Choroid plexus epithelial cell (primary cell): ENCODE data around the gene CREB3L2.
"Not testable (repeated sequence)": the region's sequence is repeated elsewhere in the genome, so short reads cannot be mapped to it uniquely, and the experiment has no call there.

Source experiments
- DNase-seq: peaks from one replicate; pipeline ENCODE4 v3.0.0-alpha.2; 2010; ENCODE audit warnings: low read depth
- H3K4me3 ChIP-seq: 2 replicates; pipeline ENCODE4 v1.5.1; 2011; ENCODE audit warnings: low read depth, mild to moderate bottlenecking, control low read depth, low read length, moderate library complexity
- CTCF ChIP-seq: conservative IDR thresholded peaks from 2 replicates; pipeline ENCODE4 v1.5.1; 2011; ENCODE audit warnings: low read depth, mild to moderate bottlenecking, control low read depth, inconsistent platforms, low read length, moderate library complexity

Gene CREB3L2

GRCh38 chr7:137909042-137909441 lies 92.8 kb downstream of the CREB3L2 start:
- no peak overlapping the region for H3K4me3 ChIP-seq
- TF ChIP-seq CTCF = no peak
- DNase-seq = peak; percentile 10

- DNase-seq = no peak
These were observed 93.8 kb downstream of the CREB3L2 start for GRCh38 chr7:137908106-137908505.

GRCh38 chr7:137906636-137907035 lies 95.2 kb downstream of the CREB3L2 start:
- not testable (repeated sequence) for H3K4me3 ChIP-seq, DNase-seq

More at GRCh38 chr7:137908106-137908505, 93.8 kb downstream of the CREB3L2 start:
- H3K4me3 ChIP-seq = no peak overlapping the region
- TF ChIP-seq CTCF = no peak

- no peak for DNase-seq
- H3K4me3 ChIP-seq = no peak overlapping the region
- no peak for TF ChIP-seq CTCF
These were observed 97.1 kb downstream of the CREB3L2 start for GRCh38 chr7:137904833-137905232.

- DNase-seq = peak; percentile 89
- peak; percentile 84 for TF ChIP-seq CTCF
- H3K4me3 ChIP-seq = no peak overlapping the region
These were observed 98.3 kb downstream of the CREB3L2 start for GRCh38 chr7:137903382-137904169.

- DNase-seq = no peak
- no peak overlapping the region for H3K4me3 ChIP-seq
- TF ChIP-seq CTCF = no peak
These were observed 101.7 kb downstream of the CREB3L2 start for GRCh38 chr7:137900137-137900536.

GRCh38 chr7:137898839-137899721 lies 102.8 kb downstream of the CREB3L2 start:
- peak; percentile 83 for DNase-seq
- peak overlapping the region; percentile 4 for H3K4me3 ChIP-seq
- TF ChIP-seq CTCF = peak; percentile 98
